ENCODE results near the gene SEL1L3.

GRCh38 chr4:25889589-25890503 is 27.1 kb upstream of the SEL1L3 start:
- no peak for TF ChIP-seq TAF1 (conservative IDR thresholded peaks at IDR 0.05)
- no peak for TF ChIP-seq CTCF (IDR thresholded peaks at IDR 0.05; ENCODE audit: low read depth, low read length, missing input control)
- TF ChIP-seq FOXA2 (IDR thresholded peaks at IDR 0.05), result no peak
- TF ChIP-seq REST (IDR thresholded peaks at IDR 0.05), result no peak
- no peak for TF ChIP-seq GABPA (IDR thresholded peaks at IDR 0.05 in 1 of 2, conservative IDR thresholded peaks at IDR 0.05 in 1 of 2)
- no peak for TF ChIP-seq RAD21 (IDR thresholded peaks at IDR 0.05)
- TF ChIP-seq ZBTB33 (IDR thresholded peaks at IDR 0.05), result no peak
- no peak for TF ChIP-seq FOXA1 (IDR thresholded peaks at IDR 0.05)
- TF ChIP-seq YY1 (IDR thresholded peaks at IDR 0.05), result no peak
- TF ChIP-seq MAX (IDR thresholded peaks at IDR 0.05), result no peak
- TF ChIP-seq EGR1 (IDR thresholded peaks at IDR 0.05; ENCODE audit: low read depth in 2 of 2), result no peak
